Measurements from ENCODE around the gene TGIF2.
A peak's percentile ranks its signal among the peaks of the same experiment; 100 is the strongest.
"Not testable (repeated sequence)": the region's sequence is repeated elsewhere in the genome, so short reads cannot be mapped to it uniquely, and the experiment has no call there.

Gene TGIF2

DNA sequence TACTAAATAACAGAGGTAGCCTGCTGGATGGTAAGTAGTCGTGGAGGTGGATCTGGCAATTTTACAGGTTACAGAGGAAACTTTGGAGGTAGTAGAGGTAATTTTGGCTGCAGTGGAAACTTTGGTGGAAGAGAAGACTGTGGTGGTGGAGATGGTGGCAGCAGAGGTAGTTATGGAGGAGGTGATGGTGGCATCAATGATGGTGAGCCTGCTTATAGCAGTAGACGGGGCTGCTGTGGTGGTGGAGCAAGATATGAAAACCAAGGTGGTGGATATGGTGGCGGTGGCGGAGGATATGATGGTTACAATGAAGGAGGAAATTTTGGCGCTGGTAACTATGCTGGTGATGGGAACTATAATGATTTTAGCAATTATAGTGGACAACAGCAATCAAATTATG is 47.5 kb downstream of the TGIF2 start:
- DNase-seq: no peak

DNA sequence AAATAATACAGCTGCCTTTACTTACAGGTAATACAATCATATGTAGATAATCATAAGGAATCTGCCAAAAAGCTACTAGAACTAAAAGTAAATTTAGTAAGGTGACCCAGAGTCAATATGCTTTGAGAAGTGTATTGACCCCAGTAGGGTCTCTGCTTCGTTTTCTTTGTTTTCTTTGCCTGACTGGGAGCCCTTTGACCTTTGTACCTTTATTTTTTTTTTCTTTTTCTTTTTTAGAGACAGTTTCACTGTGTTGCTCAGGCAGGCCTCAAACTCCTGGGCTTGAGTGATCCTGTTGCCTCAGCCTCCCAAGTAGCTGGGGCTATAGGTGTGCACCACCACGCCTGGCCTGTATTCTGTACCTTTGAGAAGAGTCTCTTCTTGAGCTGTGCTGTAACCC is 50.0 kb downstream of the TGIF2 start:
- DNase-seq: no peak

DNA sequence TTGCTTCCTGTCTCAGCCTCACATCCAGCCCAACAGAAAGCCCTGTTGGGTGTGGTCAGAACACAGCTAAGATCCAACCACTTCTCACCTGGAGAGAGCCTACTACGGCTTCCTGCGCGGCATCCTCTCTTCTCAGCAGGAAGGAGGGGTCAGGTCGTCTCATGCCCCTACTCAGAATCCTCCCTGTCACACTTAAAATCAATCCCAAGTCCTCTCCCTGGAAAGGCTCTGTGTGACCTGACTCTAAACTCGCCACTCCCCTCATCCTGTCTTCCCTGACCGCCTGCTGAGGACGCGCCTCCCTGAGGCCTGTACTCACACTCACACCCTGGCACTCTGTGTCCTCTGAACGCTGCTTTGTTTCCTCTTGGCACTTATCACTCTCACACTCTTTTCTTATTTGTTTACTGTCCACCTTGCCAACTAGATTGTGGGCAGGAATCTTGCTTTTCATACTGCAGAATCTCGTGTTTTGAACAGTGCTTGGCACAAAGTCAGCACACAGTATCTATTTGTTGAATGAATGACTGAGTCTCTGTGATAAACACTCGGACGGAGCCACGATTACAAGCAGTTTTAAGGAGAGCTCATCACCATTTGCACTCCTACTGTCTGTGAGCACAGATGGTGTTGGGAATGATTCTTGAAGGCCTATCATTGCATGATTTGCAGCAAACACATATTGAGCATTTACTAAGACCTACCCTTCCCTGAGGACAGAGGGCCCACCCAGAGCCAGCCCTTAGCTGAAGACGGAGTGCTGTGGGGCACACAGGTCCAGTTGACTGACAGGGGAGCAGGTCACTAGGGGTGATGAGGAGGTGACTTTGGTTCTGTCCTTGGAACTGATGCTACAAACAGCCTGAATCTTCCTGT is 50.9 kb downstream of the TGIF2 start:
- no peak for DNase-seq

DNA sequence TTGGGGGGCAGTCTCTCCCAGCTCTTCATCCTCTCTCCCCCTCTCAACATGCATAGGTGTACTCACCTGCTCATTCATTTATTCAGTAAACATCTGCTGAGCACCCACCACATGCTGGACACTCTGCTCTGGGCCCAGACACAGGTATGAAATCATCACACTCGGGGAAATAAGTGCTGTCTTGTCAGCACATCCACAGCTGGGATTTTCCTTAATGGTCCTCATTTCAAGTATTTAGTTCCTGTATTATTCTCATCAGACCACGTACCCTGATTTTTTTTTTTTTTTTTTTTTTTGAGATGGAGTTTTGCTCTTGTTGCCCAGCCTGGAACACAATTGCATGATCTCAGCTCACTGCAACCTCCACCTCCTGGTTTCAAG is 51.5 kb downstream of the TGIF2 start:
- DNase-seq: no peak

DNA sequence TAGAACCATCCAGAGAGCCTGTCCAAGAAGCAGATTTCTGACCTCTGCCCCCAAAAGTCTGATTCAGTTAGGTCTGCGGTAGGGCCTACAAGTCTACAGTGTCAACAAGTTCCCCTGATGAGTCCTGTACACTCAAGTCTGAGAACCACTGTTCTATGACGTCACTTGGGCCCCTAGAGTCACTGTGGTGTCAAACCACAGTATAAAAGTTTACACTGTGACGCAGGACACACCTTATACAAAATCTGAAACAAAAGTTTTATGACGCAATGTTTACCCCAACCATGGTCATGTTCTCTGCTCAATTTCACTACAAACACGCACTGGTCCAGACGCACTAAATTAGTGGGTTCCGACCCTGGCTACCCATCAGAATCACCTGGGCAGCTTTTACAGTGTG is 54.7 kb downstream of the TGIF2 start:
- DNase-seq: no peak

DNA sequence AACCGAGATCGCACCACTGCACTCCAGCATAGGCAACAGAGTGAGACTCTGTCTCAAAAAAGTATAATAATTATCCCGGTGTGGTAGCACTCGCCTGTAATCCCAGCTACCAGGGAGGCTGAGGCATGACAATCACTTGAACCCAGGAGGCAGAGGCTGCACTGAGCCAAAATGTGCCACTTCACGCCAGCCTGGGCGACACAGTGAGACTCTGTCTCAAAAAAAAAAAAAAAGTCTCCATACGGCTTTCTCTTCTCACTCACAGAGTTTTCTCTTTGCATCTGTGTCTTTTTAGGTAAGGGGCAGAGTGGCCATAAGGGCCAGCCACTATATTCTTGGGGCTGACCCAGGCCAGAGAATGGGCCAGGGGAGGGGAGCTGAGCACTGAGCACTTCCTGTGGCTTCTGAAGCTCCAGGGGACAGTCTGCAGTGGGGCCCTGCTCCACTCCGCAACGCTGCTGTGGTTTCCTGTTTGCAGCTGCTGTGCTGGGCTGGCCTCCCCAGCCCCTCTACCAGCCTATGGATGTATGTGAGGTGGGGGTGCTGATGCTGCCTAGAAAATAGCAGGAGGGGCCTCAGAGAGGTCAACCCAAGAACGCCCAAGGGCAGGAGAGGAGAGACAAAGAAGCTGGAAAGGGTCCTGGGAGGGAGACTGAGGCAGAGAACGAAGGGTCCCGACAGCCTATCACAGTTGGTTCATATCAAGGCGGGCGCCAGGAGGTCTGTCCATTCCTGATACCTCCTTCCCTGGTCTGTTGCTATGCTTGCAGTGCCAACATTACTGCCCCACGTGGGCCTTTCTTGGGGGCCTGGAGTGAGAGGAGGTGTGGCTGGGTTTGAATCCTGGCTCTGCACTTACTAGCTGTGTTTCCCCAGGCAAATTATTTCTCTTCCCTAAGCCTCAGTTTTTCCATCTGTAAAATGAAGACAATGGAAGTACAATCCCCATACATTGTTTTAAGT is 56.6 kb downstream of the TGIF2 start:
- peak; percentile 49 to 61 for DNase-seq

DNA sequence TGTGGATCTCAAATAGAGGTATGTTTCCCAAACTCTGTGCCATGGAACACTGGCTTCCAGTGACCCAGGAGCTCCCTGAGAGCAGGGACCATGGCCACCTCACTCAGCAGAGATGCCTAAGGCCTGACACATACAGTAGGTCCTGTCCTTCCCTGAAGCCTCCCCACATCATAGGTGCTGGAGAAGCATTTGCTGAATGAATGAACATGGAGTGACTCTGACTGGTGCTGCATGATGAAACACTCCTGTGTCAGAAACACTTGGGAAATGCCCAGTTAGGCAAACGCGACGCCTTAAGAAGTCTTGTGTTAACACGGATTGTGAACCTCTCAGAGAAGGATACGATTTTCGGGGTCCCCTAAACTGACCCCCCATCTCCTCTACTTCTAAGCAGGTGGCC is 58.2 kb downstream of the TGIF2 start:
- DNase-seq: no peak

DNA sequence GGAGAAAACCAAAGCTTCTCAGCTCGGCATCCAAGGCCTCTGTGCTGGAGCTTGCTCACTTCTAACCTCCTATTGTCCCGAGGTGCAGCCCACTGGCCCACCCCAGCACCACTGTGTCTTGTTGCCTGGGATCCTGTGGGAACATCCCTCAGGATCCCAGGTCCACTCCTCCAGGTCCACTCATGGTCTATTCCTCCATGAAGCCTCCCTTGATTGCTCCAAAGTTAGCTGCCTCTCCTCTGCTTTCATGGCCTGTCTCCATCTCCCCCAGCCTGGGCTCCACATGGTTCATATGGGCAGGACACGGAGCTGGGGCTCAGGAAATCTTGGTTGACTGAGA is 58.7 kb downstream of the TGIF2 start:
- no peak for DNase-seq

DNA sequence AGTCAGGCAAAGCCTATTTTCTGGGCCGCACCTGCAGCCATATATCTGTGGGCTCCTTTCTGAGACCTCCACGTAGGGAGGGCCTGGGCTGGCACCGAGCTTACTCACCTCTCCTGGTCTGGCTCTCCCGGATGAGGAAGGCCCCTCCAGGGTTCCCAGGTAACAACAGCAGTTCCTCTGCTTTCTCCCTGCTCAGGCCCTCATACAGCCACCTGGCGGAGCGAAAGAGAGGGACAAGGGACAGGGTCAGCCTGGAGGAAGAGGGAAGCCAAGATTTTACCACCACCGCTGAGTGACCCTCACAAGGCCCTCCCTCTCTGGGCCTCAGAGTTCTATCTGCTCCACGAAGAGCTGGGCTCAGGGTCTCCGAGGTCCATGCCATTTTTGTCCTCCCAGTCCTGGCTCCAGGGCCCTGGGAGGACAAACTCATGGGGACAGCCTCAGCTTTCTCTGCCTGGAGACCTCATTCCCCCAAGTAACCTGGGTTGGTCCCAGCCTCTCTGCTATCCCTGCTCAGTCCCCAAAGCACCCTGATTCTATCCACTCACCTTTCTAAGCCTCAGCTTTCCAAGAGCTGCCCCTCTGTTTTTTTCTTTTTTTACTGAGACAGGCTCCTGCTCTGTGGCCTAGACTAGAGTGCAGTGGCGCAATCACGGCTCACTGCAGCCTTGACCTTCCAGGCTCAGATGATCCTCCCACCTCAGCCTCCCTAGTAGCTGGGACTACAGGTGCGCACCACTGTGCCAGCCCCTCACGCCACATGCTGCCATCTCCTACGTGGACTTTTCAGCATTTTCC is 59.3 kb downstream of the TGIF2 start:
- no peak for DNase-seq

DNA sequence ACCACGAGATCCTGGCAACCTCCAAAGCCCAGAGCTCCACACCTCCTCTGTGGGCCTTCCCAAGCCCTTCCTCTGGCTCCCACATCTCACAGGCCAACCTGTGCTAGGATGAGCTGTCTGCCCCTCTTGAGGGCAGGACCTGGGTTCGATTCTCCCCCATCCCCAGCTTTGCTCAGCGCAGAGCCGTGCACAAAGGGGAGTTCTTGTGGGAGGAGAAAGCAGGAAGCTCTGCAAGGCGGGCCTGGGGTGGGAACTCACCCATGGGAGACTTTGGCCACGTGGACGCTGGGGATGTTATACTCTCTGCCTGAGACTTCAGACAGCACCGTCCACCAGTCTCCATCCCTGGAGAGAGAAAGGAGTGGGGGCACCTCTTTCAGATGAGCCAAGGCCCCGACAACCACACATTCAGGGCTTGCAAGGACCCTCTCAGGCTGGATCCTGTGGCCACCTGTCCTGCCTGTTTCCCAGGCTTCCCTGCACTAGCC is 59.9 kb downstream of the TGIF2 start:
- DNase-seq: no peak

DNA sequence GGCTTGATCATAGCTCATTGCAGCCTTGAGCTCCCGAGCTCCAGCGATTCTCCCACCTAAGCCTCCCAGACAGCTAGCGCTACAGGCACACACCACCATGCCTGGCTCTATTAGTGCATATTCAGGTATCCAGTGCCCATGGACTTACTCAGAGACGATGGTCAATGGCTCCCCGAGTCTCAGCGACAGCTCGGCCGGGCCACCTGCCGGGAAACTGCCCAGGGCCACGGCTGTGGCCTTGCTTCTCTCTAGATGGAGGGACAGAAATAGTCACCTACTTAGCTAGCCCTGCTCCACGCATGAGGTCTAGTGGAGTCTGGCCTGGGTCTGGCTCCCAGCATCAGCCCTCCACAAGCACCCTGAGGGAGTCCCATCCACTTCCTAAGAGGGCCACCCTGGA is 60.9 kb downstream of the TGIF2 start:
- DNase-seq: no peak

DNA sequence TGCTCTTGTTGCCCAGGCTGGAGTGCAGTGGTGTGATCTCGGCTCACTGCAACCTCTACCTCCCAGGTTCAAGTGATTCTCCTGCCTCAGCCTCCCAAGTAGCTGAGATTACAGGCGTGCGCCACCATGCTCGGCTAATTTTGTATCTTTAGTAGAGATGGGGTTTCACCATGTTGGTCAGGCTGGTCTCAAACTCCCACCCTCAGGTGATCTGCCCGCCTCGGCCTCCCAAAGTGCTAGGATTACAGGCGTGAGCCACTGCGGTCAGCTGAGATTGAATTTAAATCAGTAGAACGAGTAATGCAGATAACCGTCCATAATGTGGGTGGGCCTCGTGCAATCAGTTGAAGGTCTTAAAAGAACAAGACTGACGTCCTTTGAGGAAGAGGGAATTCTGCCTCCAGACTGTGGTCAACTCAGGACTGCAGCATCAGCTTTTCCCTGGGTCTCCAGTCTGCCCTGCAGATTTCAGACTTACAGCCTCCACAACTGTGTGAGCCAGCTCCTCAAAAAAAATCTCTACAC is 65.5 kb downstream of the TGIF2 start:
- not testable (repeated sequence) for DNase-seq

DNA sequence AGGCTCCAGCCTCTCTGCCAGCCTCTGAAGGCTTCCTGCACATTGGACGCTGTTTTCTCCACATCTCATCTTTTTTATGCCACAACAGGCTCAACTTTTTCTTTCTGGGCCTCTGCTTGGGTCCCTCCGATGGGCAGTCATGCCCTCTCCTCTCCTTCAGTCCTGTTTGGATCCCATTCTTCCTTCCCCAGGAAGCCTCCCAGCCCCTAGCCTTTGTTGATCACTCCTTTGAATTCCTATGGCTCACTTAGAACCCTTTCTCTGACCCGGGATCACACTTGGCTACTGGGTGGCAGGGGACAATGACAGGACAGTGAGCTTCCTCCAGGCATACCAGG is 68.1 kb downstream of the TGIF2 start:
- DNase-seq: no peak

DNA sequence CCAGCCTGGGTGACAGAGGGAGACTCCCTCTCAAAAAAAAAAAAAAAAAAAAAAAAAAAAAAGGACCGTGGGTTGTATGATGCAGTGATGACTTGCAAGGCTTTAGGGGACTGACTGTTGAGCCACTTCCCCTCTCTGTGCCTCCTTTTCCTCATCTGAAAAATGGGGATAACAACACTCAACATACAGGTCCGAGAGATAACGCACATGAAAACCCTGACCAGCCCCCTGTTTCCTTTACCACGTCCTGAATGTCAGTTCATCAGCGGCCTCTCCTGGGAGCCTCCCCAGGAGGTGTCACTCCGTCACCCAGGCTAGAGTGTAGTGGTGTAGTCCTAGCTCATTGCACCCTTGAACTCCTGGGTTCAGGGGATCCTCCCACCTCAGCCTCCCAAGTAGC is 68.7 kb downstream of the TGIF2 start:
- DNase-seq: no peak

All from activated CD4-positive, alpha-beta T cell treated with anti-CD3 and anti-CD28 coated beads, Interleukin-2, amount 50 U/mL, for 48 hours (primary cell).